OCI-LY1 (cell line): Measurements from ENCODE around the gene PLEKHG4B.

Source experiments
- CTCF ChIP-seq: fragments of 200-600 bp; sonication (generic), shearing (Covaris generic); IDR thresholded peaks from 2 replicates; pipeline ENCODE4 v1.5.1; 2017; ENCODE audit warnings: mild to moderate bottlenecking, antibody characterized with exemption, low read length, moderate library complexity, mixed read lengths
- EZH2 ChIP-seq: fragments of 200-600 bp; sonication (generic), shearing (Covaris generic); IDR thresholded peaks from 2 replicates; pipeline ENCODE4 v1.8.0; 2017; ENCODE audit warnings: borderline replicate concordance, mixed run types, mild to moderate bottlenecking, antibody characterized with exemption, low read length, moderate library complexity, mixed read lengths

- TF ChIP-seq CTCF: no peak
- TF ChIP-seq EZH2: no peak
These were observed 65.8 kb downstream of the PLEKHG4B start for GRCh38 chr5:157801-158200.
